Left lung (tissue), 10 donors: ENCODE results near the gene SLC2A11. TPM values are rescaled to one million over a fixed set of nuclear protein-coding genes. Genes with fewer than 3 reads are reported as not detected.

ENCODE experiments used
- ATAC-seq: fragments of 200-7000 bp; cut with Tn5 transposase; one replicate; pipeline ENCODE4 v1.9.1; 2020; ENCODE audit warnings: moderate library complexity
- DNase-seq, 4 donors: peaks; one replicate each; pipeline ENCODE4 v3.0.0-alpha.2; 2013 to 2020
- H3K27ac ChIP-seq, 2 donors: fragments of 200-600 bp; sonication (generic) in 1 of 2; one replicate each; pipeline versions ENCODE4 v1.5.0 to v1.8.0; 2020 to 2021
- H3K27me3 ChIP-seq, 2 donors: fragments of 200-600 bp; sonication (generic) in 1 of 2; one replicate each; pipeline versions ENCODE4 v1.5.0 to v1.8.0; 2020 to 2021
- H3K36me3 ChIP-seq, 2 donors: fragments of 200-600 bp; sonication (generic) in 1 of 2; one replicate each; pipeline versions ENCODE4 v1.5.0 to v1.8.0; 2020 to 2021
- H3K4me1 ChIP-seq, 2 donors: fragments of 200-600 bp; one replicate each; pipeline ENCODE4 v1.8.0; 2021
- H3K4me3 ChIP-seq, 2 donors: fragments of 200-600 bp; sonication (generic) in 1 of 2; one replicate each; pipeline versions ENCODE4 v1.5.0 to v1.8.0; 2020 to 2021; ENCODE audit warnings: mild to moderate bottlenecking in 1 of 2
- H3K9me3 ChIP-seq, 2 donors: fragments of 200-600 bp; sonication (generic) in 1 of 2; one replicate each; pipeline versions ENCODE4 v1.5.0 to v1.8.0; 2020 to 2021
- intact Hi-C, 2 donors: fragments of 100-400 bp; cut with DNase I; formaldehyde crosslinking; loops; one replicate each; pipeline versions ENCODE4 v1.11.2 to v1.14.2; 2022
- polyA plus RNA-seq, 6 donors: library from polyadenylated mRNA; unstranded; fragments of 120-200 nt; gene quantifications; one replicate each; pipeline ENCODE4 v1.2.1, GENCODE V29; 2013; ENCODE audit not compliant: insufficient read length in 6 of 6
- total RNA-seq, 2 donors: library from RNA; stranded (reverse); fragmentation: NEBNext Ultra II Directional; extraction: Animal tissue kit (Norgen Biotek cat#: 25700); gene quantifications; one replicate each; pipeline ENCODE4 v1.2.1, GENCODE V29; 2021
- TF ChIP-seq, protein P1 (sequence below), 2 donors: fragments of 200-600 bp; sonication (generic) in 1 of 2; IDR thresholded peaks; one replicate each; pipeline versions ENCODE4 v1.5.0 to v1.8.0; 2021; ENCODE audit warnings: antibody characterized with exemption in 2 of 2
- donor health status: DM: no; HTN: yes; CAD: no.
- donor health status: DM: no; HTN: no; CAD: no.

SLC2A11 gene
- total and polyA plus RNA-seq, 8 donors, result 9.9 to 26.7 (median 18.9) TPM

DNA sequence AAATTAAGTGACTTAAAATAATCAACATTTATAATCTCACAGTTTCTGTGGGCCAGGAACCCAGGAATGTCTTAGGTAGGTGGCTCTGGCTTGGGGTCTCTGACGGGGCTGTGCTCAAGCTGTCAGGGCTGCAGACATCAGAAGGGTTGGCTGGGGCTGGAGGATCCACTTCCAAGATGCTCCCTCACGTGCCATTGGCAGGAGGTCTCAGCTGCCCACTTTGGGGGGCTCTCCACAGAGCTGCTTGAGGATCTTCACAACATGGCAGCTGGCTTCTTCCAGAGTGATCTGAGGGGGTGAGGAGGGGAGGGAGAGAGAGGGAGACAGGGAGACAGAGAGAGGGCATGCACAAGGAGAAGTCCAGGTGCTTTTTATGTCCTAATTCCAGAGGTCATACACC, 18.1 kb downstream of the SLC2A11 start:
- Histone ChIP-seq H3K9me3 (no peaks in the 10 kb centered on the region), H3K36me3 (peaks cover 0 to 13% of the 10 kb centered on the region in 2 donors), H3K27me3 (no peaks in the 10 kb centered on the region), H3K27ac (no peak overlapping the region), H3K4me1 (no peaks in the 10 kb centered on the region), H3K4me3 (no peak overlapping the region)
- intact Hi-C loops, result no loop called here
- TF ChIP-seq, protein P1, sequence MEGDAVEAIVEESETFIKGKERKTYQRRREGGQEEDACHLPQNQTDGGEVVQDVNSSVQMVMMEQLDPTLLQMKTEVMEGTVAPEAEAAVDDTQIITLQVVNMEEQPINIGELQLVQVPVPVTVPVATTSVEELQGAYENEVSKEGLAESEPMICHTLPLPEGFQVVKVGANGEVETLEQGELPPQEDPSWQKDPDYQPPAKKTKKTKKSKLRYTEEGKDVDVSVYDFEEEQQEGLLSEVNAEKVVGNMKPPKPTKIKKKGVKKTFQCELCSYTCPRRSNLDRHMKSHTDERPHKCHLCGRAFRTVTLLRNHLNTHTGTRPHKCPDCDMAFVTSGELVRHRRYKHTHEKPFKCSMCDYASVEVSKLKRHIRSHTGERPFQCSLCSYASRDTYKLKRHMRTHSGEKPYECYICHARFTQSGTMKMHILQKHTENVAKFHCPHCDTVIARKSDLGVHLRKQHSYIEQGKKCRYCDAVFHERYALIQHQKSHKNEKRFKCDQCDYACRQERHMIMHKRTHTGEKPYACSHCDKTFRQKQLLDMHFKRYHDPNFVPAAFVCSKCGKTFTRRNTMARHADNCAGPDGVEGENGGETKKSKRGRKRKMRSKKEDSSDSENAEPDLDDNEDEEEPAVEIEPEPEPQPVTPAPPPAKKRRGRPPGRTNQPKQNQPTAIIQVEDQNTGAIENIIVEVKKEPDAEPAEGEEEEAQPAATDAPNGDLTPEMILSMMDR (IDR thresholded peaks at IDR 0.05), result no peak
- ATAC-seq (no peak), DNase-seq (no peak)

DNA sequence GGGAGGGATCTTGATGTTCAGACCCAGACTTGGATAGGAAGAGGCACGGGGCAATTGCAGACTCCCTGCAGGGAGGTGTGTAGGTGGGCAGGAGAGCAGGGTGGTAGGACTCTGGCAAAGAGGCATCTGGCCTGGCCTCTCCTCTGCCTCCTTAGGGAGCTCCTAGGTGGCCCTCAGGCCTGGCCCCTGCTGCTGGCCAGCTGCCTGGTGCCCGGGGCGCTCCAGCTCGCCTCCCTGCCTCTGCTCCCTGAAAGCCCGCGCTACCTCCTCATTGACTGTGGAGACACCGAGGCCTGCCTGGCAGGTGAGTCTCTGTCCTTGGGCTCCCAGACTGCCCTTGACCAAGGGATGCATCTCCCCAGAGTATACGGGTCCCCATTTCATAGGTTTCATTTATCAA, 19.9 kb downstream of the SLC2A11 start:
- Histone ChIP-seq H3K27me3 (no peaks in the 10 kb centered on the region), H3K27ac (no peak overlapping the region), H3K4me1 (no peaks in the 10 kb centered on the region), H3K36me3 (peaks cover 0 to 16% of the 10 kb centered on the region in 2 donors), H3K4me3 (no peak overlapping the region), H3K9me3 (no peaks in the 10 kb centered on the region)
- ATAC-seq, result no peak
- no peak for DNase-seq
- TF ChIP-seq, protein P1 (IDR thresholded peaks at IDR 0.05), result no peak
- intact Hi-C loops, result no loop called here

DNA sequence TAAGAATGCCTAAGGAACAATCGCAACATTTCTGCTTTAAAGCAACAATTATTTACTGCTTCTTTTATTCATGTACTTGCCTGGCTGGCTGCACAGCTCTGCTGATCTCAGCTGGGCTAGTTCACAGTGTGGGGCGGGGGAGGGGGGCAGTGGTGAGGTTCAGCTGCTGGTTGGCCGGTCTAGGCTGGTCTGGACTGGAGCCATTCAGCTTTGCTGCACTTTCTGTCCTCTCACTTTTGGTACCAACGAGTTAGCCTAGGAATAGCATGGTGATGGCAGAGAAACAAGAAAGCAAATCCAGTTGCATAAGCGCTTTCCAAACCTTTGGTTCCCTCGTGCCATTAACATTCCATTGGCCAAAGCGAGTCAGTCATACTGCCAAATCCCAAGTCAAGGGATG, 20.5 kb downstream of the SLC2A11 start:
- Histone ChIP-seq H3K27ac (no peak overlapping the region), H3K27me3 (no peaks in the 10 kb centered on the region), H3K4me3 (no peak overlapping the region), H3K4me1 (no peaks in the 10 kb centered on the region), H3K36me3 (peaks cover 0 to 16% of the 10 kb centered on the region in 2 donors), H3K9me3 (no peaks in the 10 kb centered on the region)
- intact Hi-C loops, result no loop called here
- DNase-seq (no peak), ATAC-seq (no peak)
- TF ChIP-seq, protein P1 (IDR thresholded peaks at IDR 0.05), result no peak

DNA sequence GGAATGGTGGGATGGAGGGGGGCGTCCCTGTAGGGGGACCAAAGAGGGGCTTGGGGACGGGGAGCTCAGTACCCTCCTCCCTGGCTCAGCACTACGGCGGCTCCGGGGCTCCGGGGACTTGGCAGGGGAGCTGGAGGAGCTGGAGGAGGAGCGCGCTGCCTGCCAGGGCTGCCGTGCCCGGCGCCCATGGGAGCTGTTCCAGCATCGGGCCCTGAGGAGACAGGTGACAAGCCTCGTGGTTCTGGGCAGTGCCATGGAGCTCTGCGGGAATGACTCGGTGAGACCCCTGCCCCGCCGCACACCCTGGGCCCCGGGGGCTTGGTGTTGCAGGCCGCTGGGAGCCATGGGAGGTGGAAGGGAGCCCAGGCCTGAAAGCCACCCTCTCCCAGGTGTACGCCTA, 24.7 kb downstream of the SLC2A11 start:
- no peaks in the 10 kb centered on the region for H3K27me3 ChIP-seq
- intact Hi-C loops, result no loop called here

DNA sequence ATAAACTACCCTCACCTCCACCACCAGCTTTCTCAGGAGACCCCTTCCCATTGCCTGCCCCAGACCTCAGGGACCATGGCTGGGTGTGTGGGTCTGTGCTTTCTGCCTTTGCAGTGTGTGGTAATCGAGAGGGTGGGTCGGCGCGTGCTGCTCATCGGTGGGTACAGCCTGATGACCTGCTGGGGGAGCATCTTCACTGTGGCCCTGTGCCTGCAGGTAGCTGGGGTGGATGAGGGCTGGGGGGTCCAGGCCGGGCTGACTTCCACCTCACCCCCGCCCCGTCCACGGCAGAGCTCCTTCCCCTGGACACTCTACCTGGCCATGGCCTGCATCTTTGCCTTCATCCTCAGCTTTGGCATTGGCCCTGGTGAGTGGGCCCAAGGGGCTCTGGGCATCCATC, 26.0 kb downstream of the SLC2A11 start:
- H3K27ac ChIP-seq, result no peak overlapping the region
- no peak overlapping the region for H3K4me3 ChIP-seq
- no peaks in the 10 kb centered on the region for H3K9me3 ChIP-seq
- no peak for ATAC-seq
- intact Hi-C loops, result no loop called here
- no peak for DNase-seq
- H3K36me3 ChIP-seq, result peaks cover 0 to 3% of the 10 kb centered on the region in 2 donors
- TF ChIP-seq, protein P1 (IDR thresholded peaks at IDR 0.05), result no peak
- H3K4me1 ChIP-seq, result peaks cover 0 to 6% of the 10 kb centered on the region in 2 donors
- no peaks in the 10 kb centered on the region for H3K27me3 ChIP-seq

More for the DNA sequence above, 24.7 kb downstream of the SLC2A11 start:
- Histone ChIP-seq H3K9me3 (no peaks in the 10 kb centered on the region), H3K27ac (no peak overlapping the region), H3K4me3 (no peak overlapping the region), H3K36me3 (peaks cover 0 to 10% of the 10 kb centered on the region in 2 donors), H3K4me1 (no peaks in the 10 kb centered on the region)
- TF ChIP-seq, protein P1 (IDR thresholded peaks at IDR 0.05), result no peak
- ATAC-seq (no peak), DNase-seq (no peak)
